ENCODE data around the gene WIZ.
A peak's percentile ranks its signal among the peaks of the same experiment; 100 is the strongest.
"Not testable (repeated sequence)": the region's sequence is repeated elsewhere in the genome, so short reads cannot be mapped to it uniquely, and the experiment has no call there.

Gene WIZ

DNA sequence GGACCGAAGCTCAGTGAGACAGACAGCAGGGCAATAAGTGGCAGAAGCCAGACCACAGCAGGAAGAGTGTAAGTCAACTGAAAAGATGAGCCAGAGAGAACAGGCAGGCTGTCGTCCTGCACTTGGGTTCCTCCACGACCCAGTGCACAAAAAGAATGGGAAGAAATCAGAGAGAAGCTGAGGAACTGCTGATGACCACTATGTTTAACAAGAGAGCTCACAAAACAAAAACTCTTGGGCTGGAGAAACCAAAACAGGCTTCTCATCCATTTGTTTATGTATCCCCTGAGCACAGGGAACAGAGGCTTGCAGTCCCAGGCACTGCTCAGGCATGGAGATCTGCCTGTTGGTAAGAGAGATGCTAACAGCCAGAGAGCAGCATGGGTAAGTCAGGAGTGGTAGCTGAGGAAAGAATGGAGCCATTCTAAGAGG lies 45.0 kb downstream of the WIZ start:
- DNase-seq (ENCODE audit: low read depth) = no peak

DNA sequence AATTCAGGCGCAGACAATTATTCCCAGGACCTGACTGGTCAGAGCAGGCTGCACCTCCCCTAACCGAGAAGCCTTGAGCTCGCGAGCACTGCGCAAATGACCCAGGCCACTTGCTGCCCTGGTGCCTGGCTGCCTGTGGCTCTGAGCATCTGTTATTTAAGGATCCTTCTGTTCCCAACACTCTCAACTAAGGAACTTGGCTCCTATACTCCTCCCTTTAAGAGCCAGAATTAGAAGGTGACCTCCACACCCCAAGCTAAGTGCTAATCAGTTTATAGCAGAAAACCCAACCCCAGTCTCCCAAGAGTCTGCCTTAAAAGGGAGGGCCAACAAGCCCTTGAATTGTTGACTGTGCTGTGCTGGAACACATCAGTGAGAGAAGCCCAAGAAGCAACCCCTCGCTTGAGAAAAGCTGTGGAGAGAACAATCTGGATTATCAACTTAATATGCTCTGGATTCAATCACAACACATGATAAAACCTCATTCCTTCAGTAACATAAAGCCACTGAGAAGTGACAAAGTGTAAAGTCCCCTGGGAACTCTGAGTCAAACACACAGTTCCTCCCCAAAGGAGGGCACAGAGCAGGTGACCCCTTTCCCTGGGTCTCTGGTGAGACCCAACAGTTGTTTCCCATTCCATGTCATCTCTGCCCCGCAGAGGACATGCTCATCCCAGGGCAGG lies 45.5 kb downstream of the WIZ start:
- DNase-seq (ENCODE audit: low read depth) = no peak

DNA sequence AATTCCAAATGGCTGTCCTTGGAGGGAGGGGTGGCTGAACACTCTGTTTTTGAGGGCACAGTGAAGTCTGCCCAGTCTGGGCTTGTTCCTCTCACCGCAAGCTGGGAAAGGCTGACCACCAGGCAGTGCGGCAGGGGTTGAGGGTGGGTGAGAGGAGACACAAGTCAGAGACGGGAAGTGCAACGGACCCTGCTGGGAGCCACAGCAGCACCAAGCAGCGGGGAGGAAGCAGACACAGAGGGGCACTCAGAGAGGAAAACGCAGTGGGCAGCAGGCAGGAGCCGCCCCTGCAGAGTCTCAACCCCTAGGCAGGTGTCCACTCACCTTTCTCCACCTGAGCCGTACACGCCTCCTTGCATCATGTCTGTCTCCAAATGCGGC lies 46.6 kb downstream of the WIZ start:
- DNase-seq (ENCODE audit: low read depth) = no peak

DNA sequence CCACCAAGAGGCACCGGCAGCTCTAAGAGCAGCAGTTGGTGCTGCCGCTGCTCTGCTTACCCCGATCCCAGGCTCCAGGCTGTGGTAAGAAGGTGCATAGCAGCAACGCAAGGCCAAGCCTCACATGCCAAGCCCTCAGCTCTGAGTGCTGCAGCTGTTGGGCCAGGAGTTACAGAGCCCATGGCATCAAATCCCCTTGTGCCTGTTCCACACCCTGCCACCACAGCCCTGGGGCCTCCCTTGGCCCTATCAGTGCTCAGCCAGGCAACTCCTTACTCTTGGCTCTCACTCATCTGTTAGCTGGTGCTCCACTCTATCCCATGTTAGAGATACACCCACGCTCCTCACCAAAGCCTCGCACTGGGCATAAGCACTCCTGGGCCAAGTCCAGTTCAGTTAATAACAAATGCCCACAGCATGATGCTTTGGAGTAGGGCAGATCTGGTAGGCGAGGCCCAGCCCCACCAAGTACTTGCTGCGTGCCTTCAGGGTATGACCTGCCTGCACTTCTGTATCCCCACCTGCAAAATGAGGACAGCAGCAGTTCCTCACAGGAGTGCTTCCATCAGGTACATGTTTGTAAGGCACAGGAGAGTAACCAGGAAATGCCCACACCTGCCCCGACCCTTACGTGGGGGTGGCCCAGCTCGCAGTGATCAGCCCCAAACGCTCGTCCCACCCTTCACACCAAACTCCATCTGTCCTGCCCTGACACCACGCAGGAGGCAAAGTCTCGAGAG lies 47.2 kb downstream of the WIZ start:
- no peak for DNase-seq (ENCODE audit: low read depth)

DNA sequence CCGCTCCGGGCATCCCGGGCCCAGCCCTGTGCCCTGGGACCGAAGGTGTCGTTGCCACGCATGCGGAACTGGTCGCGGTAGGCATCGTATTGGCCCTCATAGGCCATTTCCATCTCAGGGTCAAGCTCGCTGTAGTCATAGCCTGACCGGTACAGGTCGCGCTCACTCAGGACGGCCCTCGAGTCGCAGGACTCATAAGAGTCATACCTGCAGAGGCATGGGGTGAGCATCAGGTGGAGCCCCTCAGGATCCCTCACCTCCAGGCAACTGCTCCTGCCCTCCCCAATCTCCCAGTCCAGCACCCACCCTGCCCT lies 48.4 kb downstream of the WIZ start:
- DNase-seq (ENCODE audit: low read depth) = no peak

DNA sequence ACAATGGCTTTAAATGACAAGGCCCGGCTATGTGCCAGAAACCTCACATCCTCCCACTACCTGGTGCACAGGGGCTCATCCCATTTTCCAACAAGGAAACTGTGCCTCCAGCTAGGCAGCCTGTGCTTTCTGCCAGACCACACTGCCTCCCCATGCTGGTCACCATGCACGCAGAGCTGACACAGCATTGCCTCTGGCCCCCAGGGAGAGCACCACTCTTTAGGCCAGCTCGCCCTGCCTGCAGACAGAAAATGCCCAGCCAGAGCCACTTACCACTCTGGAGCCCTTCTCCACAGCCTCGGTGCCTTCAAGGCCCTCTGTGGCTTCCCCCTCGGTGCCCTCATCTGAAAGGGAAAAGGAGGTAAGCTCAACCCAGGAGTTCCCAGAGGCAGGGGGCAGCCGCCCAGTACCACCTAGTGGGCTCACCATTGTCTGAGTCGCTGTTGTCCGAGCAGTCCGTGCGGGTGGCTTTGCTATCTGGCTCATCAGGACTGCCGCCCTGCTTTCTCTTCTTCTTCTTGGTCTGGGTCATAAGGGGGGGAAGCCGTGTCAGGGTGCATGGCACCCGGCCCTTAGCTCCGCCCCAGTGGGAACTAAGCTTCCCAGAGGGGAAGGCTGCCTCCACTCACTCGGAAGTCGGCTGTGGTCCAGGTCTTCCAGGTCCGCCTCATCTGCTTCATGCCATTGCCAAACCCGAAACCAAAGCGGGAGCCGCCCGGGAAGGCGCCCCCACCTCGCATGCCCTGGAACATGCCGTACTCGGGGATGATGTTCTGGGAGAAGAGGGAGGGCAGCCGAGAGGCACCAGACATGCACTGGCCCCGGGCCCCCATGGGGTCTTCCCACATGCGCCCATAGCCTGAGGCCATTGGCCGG lies 49.0 kb downstream of the WIZ start:
- no peak for DNase-seq (ENCODE audit: low read depth)

DNA sequence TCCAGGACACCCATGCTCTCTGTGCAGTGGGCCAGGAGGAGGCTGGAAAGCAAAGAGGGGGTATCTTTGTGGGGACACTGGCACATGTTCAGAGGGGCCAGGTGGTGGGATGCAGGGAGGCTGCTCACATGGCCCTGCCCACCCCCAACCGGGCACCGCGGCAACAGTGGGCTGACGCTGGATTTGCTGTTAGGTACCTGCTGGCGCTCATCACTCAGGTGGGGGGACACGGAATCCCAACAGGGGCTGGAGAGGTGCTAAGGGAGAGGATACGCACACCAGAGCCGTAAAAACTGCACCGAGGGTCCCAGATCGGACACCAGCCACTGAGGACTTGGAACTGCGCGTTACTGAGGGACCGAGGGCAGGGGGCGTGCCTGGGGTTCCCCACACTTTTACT lies 50.1 kb downstream of the WIZ start:
- DNase-seq (ENCODE audit: low read depth) = no peak

DNA sequence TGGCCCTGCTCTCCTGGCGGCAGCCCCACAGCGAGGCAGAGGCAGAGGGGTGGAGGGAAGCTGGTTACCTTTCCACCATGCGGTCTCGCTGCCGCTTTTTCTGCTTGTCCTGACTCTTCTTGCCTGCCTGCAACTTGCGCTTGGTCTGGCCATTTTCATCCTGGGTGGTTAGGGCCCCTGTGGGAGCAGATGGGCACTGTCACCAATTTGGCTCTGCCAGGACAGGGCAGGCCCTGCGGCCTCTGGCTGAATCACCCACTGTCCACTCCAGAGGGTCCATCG lies 50.6 kb downstream of the WIZ start:
- DNase-seq (ENCODE audit: low read depth) = no peak

DNA sequence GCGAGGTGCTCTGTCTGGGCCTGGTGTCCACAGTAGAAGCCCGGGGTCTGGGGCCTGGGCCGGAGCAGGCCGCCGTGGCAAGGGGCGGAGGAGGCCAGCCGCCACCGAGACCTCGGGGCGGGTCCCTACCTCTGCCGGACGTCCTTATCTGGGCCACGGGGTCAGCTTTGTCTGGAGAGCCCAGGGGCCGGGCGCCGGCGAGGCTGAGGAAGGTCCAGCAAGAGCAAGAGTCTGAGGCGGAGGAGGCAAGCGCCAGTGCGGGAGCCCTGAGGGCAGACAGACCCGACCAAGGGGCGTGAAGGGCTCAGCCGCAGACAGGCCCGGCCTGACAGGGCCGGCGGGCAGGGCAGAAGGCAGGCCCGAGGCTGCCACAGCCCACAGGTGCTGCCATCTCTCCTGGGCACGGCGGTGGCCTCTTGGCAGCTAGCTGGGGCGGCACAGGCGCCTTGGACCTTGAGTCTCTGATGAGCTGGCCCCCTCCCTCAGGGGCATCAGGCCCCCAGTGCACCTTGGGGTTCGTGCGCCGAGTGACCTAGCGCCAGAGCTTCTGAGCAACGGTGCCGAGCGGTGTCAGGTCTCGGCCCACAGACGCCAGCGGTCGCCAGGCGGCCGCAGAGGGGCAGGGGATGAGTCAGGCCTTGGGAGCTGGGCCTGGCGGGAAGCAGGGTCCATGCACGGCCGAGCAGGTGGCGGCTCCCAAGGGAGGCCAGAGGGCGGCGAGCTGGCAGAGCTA lies 51.1 kb downstream of the WIZ start:
- DNase-seq (ENCODE audit: low read depth) = no peak

DNA sequence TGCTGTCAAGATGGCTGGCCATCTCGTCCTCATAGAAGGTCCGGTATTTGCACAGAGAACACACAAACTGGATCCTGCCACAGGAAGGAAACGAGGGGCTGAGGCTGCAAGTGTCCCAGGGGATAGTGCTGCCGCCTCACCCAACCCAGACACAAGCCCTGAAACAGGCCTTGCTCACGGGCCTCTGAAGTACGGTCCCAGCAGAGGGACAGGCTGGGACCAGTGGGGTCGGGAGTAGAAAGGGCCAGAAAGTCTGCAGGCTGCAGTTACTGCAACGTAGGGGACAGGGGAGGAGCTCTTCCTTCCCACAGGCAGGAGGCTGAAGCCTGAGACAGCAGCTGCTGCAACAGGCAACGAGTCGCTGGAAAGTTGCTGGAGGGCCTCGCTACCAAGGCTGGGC lies 52.0 kb downstream of the WIZ start:
- no peak for DNase-seq (ENCODE audit: low read depth)

DNA sequence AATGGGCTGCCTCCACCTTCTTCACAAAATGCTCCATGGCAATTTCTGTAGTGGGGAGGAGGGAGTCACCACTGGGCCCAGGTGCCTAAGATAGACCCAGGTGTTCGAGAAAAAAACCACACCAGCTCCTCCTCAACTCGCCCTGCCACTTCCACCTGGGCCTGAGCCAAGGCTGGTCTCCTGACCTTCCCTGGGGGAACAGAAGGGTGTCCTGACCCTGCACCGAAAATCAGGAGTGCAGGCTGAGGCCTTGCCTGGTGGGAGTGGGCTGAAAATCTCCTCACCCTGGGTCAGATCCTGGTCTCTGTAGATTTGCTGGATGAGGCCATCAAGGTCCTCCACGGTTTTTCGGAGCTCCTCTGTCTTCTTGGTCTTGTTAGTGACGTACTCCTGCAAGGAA lies 52.5 kb downstream of the WIZ start:
- no peak for DNase-seq (ENCODE audit: low read depth)

DNA sequence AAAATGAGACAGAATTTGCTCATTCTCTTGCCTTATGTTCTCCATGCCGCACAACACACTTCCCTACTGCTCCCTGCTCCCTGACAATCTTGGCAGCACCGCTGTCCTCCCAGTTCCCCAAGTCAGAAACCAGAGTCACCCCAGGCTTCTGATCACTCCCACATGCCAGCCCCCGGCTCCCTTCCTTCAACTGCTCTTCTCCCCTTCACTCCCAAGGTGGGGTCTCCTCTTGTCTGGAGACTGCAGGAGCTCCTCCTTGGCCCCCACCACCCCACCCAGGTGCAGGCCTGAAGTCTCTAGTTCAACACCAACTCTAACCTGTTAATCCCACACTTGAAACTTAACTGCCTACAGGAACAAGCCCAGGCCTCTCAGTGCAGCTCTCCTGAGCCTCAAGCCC lies 53.3 kb downstream of the WIZ start:
- DNase-seq (ENCODE audit: low read depth) = no peak

DNA sequence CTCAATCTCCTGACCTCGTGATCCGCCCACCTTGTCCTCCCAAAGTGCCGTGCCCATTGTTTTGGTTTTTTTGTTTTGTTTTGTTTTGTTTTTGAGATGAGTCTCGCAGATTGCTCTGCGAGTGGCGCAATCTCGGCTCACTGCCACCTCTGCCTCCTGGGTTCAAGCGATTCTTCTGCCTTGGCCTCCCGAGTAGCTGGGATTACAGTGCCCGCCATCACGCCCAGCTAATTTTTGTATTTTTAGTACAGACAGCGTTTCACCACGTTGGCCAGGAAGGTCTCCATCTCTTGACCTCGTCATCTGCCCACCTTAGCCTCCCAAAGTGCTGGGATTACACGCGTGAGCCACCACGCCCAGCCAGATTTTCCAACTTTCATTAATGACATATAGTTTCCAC lies 54.5 kb downstream of the WIZ start:
- DNase-seq (ENCODE audit: low read depth) = not testable (repeated sequence)

DNA sequence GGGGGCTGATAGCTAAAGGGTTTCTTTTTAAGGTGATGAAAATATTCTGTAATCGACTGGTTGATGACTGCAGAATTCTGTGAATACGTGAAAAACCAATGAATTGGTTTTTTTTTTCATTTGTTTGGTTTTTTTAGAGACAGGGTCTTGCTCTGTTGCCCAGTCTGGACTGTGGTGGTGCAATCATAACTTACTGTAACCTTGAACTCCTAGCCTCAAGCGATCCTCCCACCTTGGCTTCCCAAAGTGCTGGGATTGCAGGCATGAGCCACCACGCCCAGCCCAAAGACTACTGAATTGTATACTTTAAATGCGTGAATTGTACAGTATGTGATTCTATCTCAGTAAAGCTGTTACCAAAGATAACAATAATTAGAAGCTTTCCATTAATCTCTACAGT lies 55.3 kb downstream of the WIZ start:
- no peak for DNase-seq (ENCODE audit: low read depth)

DNA sequence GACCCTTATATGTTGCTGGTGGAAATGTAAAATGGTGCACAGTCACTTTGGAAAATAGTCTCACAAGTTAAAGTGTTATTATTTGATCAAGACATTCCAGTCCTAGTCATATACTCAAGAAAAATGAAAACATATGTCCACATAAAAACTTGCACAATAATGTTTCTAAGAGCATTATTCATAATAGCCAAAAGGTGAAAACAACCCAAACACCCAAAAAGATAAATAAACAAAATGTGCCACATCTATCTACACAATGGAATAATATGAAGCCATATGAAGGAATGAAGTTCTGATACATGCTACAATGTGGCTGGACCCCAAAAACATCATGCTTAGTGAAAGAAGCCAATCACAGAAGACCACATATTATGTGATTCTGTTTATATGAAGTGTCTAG lies 55.8 kb downstream of the WIZ start:
- DNase-seq (ENCODE audit: low read depth) = peak; percentile 24

DNA sequence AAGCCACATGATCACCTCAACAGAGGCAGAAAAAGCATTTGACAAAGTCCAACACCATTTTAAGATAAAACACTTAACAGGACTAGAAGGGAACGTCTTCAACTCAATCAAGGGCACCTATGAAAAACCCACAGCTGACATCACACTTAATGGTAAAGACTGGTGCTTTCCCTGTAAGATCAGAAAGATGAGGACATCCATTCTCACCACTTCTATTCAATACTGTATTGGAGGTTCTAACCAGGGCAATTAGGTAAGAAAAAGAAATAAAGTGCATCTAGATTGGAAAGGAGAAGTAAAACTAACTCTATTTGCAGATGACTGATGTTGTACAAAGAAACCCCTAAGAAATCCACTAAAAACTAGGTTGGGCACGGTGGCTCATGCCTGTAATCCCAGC lies 58.9 kb downstream of the WIZ start:
- no peak for DNase-seq (ENCODE audit: low read depth)

DNA sequence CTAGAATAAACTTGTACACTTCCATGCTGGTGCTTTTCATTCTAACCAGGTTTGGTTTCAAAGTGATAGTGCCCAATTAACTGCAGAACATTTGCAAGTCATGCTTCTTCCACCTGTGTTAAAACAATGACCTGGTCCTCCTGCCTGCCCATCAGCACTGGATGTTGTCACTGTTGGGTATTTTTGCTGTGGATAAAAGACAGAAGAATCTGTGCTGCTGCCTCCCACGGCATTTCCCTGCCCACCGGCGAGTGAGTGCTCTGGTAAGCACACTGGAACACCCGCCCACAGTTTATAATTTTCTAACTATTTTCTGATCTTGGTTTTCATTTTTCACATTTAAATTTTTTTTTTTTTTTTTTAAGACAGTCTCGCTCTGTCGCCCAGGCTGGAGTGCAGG lies 67.9 kb downstream of the WIZ start:
- DNase-seq (ENCODE audit: low read depth) = no peak

DNA sequence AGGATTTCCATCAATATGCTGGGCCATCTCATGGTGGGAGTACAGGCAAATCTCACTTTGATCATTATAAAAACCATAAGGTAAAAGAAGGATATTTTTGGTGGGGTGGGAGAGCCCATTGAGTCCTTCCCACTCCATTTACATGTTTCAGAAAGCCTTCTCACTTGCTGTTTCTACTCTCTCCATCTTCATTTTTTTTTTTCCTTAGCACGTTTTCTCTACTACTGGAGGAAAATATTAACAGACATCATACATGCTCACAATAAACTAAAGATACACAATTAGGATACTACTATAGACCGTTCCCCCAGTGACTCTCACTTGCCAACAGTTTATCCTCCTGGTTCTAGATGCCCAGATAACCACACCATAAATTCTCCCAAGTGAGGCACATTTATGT lies 68.3 kb downstream of the WIZ start:
- no peak for DNase-seq (ENCODE audit: low read depth)

DNA sequence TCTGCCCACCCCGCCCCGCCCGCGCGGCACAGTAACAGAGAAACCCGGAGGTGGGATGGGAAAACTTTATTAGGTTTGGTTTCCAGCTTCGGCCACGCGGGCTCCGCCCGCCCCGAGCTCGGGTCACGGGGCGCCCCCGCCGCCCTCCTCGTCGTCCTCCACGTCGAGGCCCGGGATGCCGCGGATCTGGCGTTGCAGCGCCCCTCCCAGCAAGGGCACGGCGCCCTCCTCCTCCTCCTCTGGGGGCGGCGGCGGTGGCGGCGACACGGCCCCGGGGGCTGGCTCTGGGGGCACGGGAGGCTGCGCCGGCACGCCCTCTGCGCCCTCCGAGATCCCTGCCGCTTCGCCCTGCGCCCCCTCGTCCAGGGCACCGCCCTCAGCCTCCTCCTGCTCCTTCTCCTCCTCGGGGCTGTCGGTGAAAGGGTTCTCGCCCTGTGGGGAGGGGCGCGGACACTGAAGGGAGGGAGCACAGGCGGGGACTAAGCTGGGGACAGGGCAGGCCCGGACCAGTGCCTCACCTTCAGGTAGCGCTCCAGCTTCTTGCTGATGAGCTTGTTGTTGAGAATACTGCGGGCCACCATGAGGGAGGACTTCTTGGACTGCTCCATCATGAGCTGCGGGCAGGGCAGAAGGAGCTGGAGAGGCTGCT lies 69.6 kb downstream of the WIZ start:
- no peak for DNase-seq (ENCODE audit: low read depth)

DNA sequence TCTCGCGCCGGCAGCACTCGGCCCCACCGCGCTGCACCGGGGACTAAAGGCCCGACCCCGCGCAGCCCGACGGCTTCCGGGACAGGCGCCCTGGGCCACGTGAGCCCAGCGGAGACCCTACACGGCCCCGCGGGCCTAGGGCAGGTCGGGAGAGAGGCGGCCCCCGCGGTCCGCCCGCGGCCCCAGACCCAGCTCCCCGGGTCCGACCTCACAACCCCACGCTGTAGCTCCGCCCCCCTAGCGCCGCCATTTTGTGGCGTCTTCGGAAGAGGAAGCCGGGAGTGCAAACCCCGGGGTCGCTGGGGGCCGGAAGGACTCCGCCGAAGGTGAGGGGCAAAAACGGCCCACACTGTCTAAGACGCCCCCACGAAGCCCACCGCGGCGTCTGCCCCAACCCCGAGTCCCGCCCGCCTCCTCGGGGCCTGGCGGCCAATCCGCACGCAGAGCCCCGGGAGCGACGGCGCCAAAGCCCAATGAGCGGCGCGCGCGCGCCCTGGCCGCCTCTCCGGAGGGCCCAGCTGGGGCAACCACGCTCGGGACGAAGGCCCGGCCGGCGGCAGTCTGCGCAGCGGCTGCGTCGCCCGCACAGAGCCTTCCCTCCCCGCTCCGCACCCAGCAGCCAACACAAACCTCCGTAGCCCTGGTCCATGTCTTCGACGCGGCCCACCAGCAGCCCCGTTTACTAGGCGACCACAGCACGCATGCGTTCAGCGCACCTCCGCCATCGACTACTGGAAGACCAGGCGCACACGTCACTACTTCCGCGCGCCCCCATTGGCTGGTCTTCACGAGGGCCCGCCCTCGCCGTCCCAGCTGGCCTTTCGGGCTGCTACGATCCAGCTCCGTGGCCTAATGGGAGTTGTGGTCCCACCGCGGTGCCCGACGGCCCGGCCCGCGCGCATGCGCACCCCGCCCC lies 70.4 kb downstream of the WIZ start, which contains the start of gene AKAP8:
AKAP8 (minus strand) TSS at position 705 of the 916 bp plus-strand sequence; CDS start at position 649, 56 bp downstream.
- peak; percentile 85 for DNase-seq (ENCODE audit: low read depth)

DNA sequence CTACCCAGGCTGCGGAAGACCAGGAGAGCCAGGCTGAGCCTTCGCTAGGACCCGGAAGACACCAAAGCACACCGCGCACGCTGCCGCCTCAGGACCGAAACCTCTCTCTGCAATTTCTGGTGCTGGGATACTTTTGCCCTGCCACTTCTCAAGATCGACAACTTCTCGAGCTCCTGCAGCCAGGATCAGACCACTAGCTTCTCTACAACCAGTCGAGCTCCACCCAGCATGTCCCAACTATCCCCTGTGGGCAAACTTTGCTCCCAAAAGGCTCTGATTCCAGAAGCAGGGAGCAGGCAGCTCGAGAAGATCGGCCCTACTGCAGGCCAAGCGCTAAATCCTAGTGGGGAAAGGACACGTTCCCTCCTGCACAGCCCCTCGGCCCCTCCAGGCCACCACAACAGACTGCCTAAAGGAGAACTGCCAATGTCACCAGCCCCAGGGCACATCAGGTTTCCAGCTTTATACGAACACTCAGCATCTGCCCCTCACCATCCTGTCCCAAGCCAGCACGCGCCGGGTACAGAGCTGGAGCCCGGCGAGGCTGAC lies 71.1 kb downstream of the WIZ start:
- no peak for DNase-seq (ENCODE audit: low read depth)
